ENCODE measurements around the gene CD180. TPM values are rescaled to one million over a fixed set of nuclear protein-coding genes. Genes with fewer than 3 reads are reported as not detected.

The CD180 gene
- total and polyA plus RNA-seq, 9 of the 15 experiments (the other 6 are each of a cell fraction or from before 2014, with no cell fraction given): 0.01 to 0.07 TPM; not detected in 7

GRCh38 chr5:67144183-67144639 is 52.4 kb downstream of the CD180 start (continued):
- no peak for TF ChIP-seq ZNF407 (IDR thresholded peaks at IDR 0.05; ENCODE audit: low read depth)

- Histone ChIP-seq H3K36me3 (ENCODE audit: control insufficient read depth, insufficient read depth, low read length) (peaks cover 31% of the 10 kb centered on the region; the same call in 2 of the 3 replicates), H3K79me2 (ENCODE audit: control insufficient read depth, insufficient read depth, low read length) (no peaks in the 10 kb centered on the region), H3K4me3 (no peak overlapping the region), H3K9me3 (replicated peaks; ENCODE audit: control insufficient read depth, insufficient read depth, low read depth, low read length) (no peaks in the 10 kb centered on the region), H2AFZ (ENCODE audit: low read depth, low read length) (no peak overlapping the region), H3K9ac (ENCODE audit: insufficient read depth in 1 of 2, low read depth in 2 of 2, low read length in 2 of 2) (no peak overlapping the region), H3K4me1 (replicated peaks in 1 of 2; ENCODE audit: control insufficient read depth in 2 of 2, insufficient read depth in 2 of 2, low read length in 2 of 2) (peaks cover 0 to 3% of the 10 kb centered on the region in 2 experiments; a peak in 1 of 5 replicates), H3K27me3 (ENCODE audit: control insufficient read depth in 2 of 2, insufficient read depth in 2 of 2, low read length in 2 of 2) (no peaks in the 10 kb centered on the region), H3K9me1 (ENCODE audit: control insufficient read depth, insufficient read depth, low read length) (no peaks in the 10 kb centered on the region), H3K27ac (ENCODE audit: extremely low read depth, low read depth, low read length) (no peak overlapping the region), H4K20me1 (replicated peaks; ENCODE audit: control insufficient read depth, insufficient read depth, low read length) (no peaks in the 10 kb centered on the region), H3K4me2 (ENCODE audit: insufficient read depth, low read length) (no peak overlapping the region)
- no peak for DNase-seq (ENCODE audit: extremely low read depth in 1 of 4, low spot score in 3 of 4)
- no peak for TF ChIP-seq EHMT2 (IDR thresholded peaks at IDR 0.05)
- WGBS (ENCODE audit: insufficient coverage, low coverage, missing lambda C conversion rate): 25% methylated on average over 2 of the region's 2 CpGs
- intact Hi-C loops (cut with micrococcal nuclease) (no loop called here), in situ Hi-C loops (cut with MboI) (loop anchor here (10.0 kb wide), 1 partner anchor 149 kb away; no protein-coding TSS in a partner anchor)
- CTCF ChIA-PET (ENCODE audit: low intra/inter-chr PET ratio): interaction anchor here (1.2 kb wide), 1 partner anchor 220 kb away, joined by 3 read pairs; no protein-coding TSS in a partner anchor
- ATAC-seq: no peak
- no TSS peak for BruUV-seq (replicated peaks)
- no peak for FAIRE-seq
- POLR2A ChIA-PET: interaction anchor here (1.0 to 1.2 kb wide), 2 partner anchors 12 to 36 kb away, joined by 4 to 5 read pairs; no protein-coding TSS in a partner anchor
These were observed 53.0 kb downstream of the CD180 start for GRCh38 chr5:67143549-67143948.

Data from K562 (cell line).